PC-9 (cell line): Measurements from ENCODE around the gene USH1C. TPM values are rescaled to one million over a fixed set of nuclear protein-coding genes. Genes with fewer than 3 reads are reported as not detected.

Source experiments
- BruUV-seq: library from RNA; stranded (reverse); fragments of 400-500 nt; replicated peaks from 2 replicates; lab custom pipeline; 2021; lab: Mats Ljungman, UMichigan
- CTCF ChIA-PET: fragments of 300-600 bp; sonication (Branson Sonifier 250); formaldehyde crosslinking; loops from one replicate; lab custom pipeline; 2022; ENCODE audit warnings: antibody characterized with exemption; lab: Charles Lee
- POLR2A ChIA-PET: fragments of 300-600 bp; sonication (Branson Sonifier 250); formaldehyde crosslinking; loops from one replicate; lab custom pipeline; 2022; ENCODE audit warnings: antibody characterized with exemption; ENCODE audit not compliant: unreplicated experiment; lab: Charles Lee
- DNase-seq, 2 experiments: peaks; one replicate each; pipeline versions ENCODE4 v3.0.0 to v3.0.0-alpha.2; 2015 to 2022; ENCODE audit warnings: mixed read lengths in 1 of 2
- H2AFZ ChIP-seq: fragments of 200-600 bp; sonication (generic); 2 replicates; pipeline ENCODE4 v1.8.1; 2017; ENCODE audit warnings: antibody characterized with exemption
- H3F3A ChIP-seq: fragments of 200-600 bp; sonication (generic); 2 replicates; pipeline ENCODE4 v1.8.1; 2017; ENCODE audit warnings: antibody characterized with exemption, mild to moderate bottlenecking, low read depth; ENCODE audit not compliant: insufficient read depth
- H3K27ac ChIP-seq: fragments of 200-600 bp; sonication (generic); 2 replicates; pipeline ENCODE4 v1.6.1; 2016; ENCODE audit warnings: mixed run types
- H3K27me3 ChIP-seq: fragments of 200-600 bp; sonication (generic); 2 replicates; pipeline ENCODE4 v1.6.1; 2016; ENCODE audit warnings: low read depth, mixed run types; ENCODE audit not compliant: insufficient read depth
- H3K36me3 ChIP-seq: fragments of 200-600 bp; sonication (generic); 2 replicates; pipeline ENCODE4 v1.6.1; 2016; ENCODE audit warnings: low read depth, mixed run types
- H3K4me1 ChIP-seq: fragments of 200-600 bp; sonication (generic); replicated peaks from 2 replicates; pipeline ENCODE4 v1.6.1; 2016; ENCODE audit warnings: mixed run types; ENCODE audit not compliant: insufficient read depth
- H3K4me2 ChIP-seq: fragments of 200-600 bp; sonication (generic); 2 replicates; pipeline ENCODE4 v1.6.1; 2017; ENCODE audit warnings: mixed run types
- H3K4me3 ChIP-seq: fragments of 200-600 bp; sonication (generic); 2 replicates; pipeline ENCODE4 v1.6.1; 2016; ENCODE audit warnings: mixed run types
- H3K79me2 ChIP-seq: fragments of 200-600 bp; sonication (generic); 2 replicates; pipeline ENCODE4 v1.6.1; 2017; ENCODE audit warnings: low read depth, mixed run types
- H3K9me2 ChIP-seq: fragments of 200-600 bp; sonication (generic); 2 replicates; pipeline ENCODE4 v1.8.1; 2017; ENCODE audit warnings: mild to moderate bottlenecking; ENCODE audit not compliant: insufficient read depth
- H3K9me3 ChIP-seq: fragments of 200-600 bp; sonication (generic); 2 replicates; pipeline ENCODE4 v1.8.1; 2016; ENCODE audit warnings: low read depth; ENCODE audit not compliant: insufficient read depth
- H4K20me1 ChIP-seq: fragments of 200-600 bp; sonication (generic); 2 replicates; pipeline ENCODE4 v1.8.1; 2017; ENCODE audit not compliant: insufficient read depth
- EZH2 ChIP-seq: fragments of 200-600 bp; sonication (generic); IDR thresholded peaks from 2 replicates; pipeline ENCODE4 v1.8.0; 2017; ENCODE audit warnings: antibody characterized with exemption, low read depth
- intact Hi-C: fragments of 100-400 bp; cut with micrococcal nuclease; formaldehyde crosslinking; loops from one replicate; pipeline ENCODE4 v1.10.0; 2022; ENCODE audit not compliant: unreplicated experiment
- total RNA-seq: library from RNA; stranded (reverse); gene quantifications from 2 replicates; pipeline ENCODE4 v1.2.3, GENCODE V29; 2021
- TF ChIP-seq, protein P1 (sequence below): fragments of 200-600 bp; sonication (generic); conservative IDR thresholded peaks from 2 replicates; pipeline ENCODE4 v1.6.1; 2017; ENCODE audit warnings: mixed run types, antibody characterized with exemption, mild to moderate bottlenecking, moderate library complexity

USH1C gene
- total RNA-seq, 1 experiment from 2014 or later: not detected

DNA sequence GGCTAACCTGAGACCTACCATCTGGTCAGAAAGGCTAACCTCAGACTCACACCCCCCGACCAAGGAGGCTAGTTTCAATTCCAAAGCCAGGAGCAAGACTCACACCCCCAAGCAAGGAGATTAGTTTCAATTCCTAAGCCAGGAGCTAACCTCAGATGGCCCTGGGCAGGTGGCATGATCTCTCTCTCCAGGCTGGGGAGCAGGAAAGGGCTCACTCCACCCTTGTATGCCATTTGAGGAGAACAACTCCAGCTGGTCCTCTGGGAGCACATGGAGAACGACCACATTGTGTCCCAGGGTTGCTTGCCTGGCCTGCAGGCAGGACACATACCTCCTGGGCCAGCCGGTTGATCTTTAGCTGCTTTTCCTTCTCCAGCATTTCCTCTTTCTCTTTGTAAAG, 32.6 kb downstream of the USH1C start:
- intact Hi-C loops: no loop called here
- Histone ChIP-seq H3K9me2 (no peaks in the 10 kb centered on the region), H3K9me3 (no peaks in the 10 kb centered on the region), H4K20me1 (no peaks in the 10 kb centered on the region), H3F3A (no peaks in the 10 kb centered on the region), H2AFZ (no peak overlapping the region), H3K27me3 (peaks cover 74% of the 10 kb centered on the region), H3K27ac (no peak overlapping the region), H3K4me3 (no peak overlapping the region), H3K4me2 (no peak overlapping the region), H3K79me2 (no peaks in the 10 kb centered on the region), H3K4me1 (no peaks in the 10 kb centered on the region), H3K36me3 (no peaks in the 10 kb centered on the region)
- TF ChIP-seq EZH2: no peak
- TF ChIP-seq, protein P1, sequence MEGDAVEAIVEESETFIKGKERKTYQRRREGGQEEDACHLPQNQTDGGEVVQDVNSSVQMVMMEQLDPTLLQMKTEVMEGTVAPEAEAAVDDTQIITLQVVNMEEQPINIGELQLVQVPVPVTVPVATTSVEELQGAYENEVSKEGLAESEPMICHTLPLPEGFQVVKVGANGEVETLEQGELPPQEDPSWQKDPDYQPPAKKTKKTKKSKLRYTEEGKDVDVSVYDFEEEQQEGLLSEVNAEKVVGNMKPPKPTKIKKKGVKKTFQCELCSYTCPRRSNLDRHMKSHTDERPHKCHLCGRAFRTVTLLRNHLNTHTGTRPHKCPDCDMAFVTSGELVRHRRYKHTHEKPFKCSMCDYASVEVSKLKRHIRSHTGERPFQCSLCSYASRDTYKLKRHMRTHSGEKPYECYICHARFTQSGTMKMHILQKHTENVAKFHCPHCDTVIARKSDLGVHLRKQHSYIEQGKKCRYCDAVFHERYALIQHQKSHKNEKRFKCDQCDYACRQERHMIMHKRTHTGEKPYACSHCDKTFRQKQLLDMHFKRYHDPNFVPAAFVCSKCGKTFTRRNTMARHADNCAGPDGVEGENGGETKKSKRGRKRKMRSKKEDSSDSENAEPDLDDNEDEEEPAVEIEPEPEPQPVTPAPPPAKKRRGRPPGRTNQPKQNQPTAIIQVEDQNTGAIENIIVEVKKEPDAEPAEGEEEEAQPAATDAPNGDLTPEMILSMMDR: no peak
- ChIA-PET CTCF (no interaction called here), POLR2A (no interaction called here)
- no TSS peak for BruUV-seq
- DNase-seq: no peak

DNA sequence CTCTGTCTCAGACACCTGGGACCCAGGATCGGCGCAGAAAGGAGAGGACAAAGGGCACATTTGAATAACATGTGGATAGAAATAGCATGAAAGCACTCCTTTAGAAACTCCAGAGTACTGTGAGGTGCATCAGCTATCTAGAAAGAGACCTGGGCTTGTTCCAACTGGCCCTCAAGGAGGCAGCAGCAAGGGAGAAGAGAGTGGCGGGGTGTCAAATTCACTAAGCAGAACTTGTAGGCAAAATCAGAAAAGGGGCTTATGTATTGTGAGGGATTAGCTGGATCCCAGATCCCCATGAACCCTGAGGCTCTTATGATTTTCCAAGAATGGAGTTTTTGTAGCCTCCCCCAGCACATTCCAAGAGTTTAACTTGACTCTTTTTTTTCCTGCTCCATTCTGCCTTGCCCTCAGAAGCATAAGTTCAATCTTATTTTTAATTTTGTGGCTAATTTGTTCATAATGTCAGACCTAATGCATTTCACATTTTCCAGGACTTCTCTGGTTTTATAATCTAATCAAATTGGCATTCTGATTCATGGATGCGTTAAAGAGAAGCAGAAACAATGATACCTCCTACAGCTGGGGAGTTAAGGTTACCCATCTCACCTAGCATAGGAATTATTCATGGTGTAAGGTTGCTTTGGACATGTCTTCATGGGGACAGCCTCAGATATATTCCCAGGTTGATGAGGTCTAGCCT, 33.6 kb downstream of the USH1C start:
- no peaks in the 10 kb centered on the region for H3K9me2 ChIP-seq
- ChIA-PET CTCF (no interaction called here), POLR2A (no interaction called here)
- no peak overlapping the region for H2AFZ ChIP-seq
- H3F3A ChIP-seq: no peaks in the 10 kb centered on the region
- no peak for TF ChIP-seq EZH2
- TF ChIP-seq, protein P1: no peak
- intact Hi-C loops: no loop called here
- H3K4me1 ChIP-seq: no peaks in the 10 kb centered on the region
- no peaks in the 10 kb centered on the region for H3K9me3 ChIP-seq
- peaks cover 65% of the 10 kb centered on the region for H3K27me3 ChIP-seq
- H3K4me3 ChIP-seq: no peak overlapping the region
- H3K36me3 ChIP-seq: no peaks in the 10 kb centered on the region
- no peak for DNase-seq
- no peak overlapping the region for H3K27ac ChIP-seq
- BruUV-seq: no TSS peak
- H3K79me2 ChIP-seq: no peaks in the 10 kb centered on the region
- H3K4me2 ChIP-seq: no peak overlapping the region
- H4K20me1 ChIP-seq: no peaks in the 10 kb centered on the region

DNA sequence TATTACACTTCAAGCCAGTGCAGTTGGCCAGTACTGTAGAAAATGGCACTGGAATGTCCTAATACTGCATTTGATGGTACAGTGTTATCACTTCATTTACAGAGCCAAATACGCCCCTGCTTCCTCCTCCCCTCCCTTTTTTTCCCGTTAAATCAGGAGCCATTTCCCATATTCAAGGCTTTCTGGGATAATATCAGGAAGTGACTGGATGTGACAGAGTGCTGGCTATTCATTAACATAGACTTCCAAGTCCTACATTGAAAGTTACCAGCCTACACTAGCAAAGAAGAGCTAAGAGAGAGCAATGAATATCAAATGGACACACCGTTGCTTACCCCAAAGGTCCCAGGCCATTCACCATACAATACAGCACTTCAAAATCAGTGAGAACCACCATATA, 35.4 kb downstream of the USH1C start:
- Histone ChIP-seq H3K9me2 (no peaks in the 10 kb centered on the region), H3F3A (no peaks in the 10 kb centered on the region), H3K4me3 (no peak overlapping the region), H4K20me1 (no peaks in the 10 kb centered on the region), H3K36me3 (no peaks in the 10 kb centered on the region), H3K27me3 (peaks cover 65% of the 10 kb centered on the region), H3K4me2 (no peak overlapping the region), H3K27ac (no peak overlapping the region), H2AFZ (no peak overlapping the region), H3K9me3 (no peaks in the 10 kb centered on the region), H3K4me1 (no peaks in the 10 kb centered on the region), H3K79me2 (no peaks in the 10 kb centered on the region)
- no peak for TF ChIP-seq EZH2
- TF ChIP-seq, protein P1: no peak
- intact Hi-C loops: loop anchor here (10.0 kb wide), 1 partner anchor 724 kb away; no protein-coding TSS in a partner anchor
- BruUV-seq: no TSS peak
- no peak for DNase-seq
- CTCF ChIA-PET: no interaction called here
- POLR2A ChIA-PET: interaction anchor here (0.7 kb wide), 1 partner anchor 228 kb away, joined by 5 read pairs; no protein-coding TSS in a partner anchor
